ENCODE results near the gene INHA.

The INHA gene

GRCh38 chr2:219611866-219612576 lies 39.9 kb downstream of the INHA start:
- no peak for DNase-seq (ENCODE audit: low spot score)

DNA sequence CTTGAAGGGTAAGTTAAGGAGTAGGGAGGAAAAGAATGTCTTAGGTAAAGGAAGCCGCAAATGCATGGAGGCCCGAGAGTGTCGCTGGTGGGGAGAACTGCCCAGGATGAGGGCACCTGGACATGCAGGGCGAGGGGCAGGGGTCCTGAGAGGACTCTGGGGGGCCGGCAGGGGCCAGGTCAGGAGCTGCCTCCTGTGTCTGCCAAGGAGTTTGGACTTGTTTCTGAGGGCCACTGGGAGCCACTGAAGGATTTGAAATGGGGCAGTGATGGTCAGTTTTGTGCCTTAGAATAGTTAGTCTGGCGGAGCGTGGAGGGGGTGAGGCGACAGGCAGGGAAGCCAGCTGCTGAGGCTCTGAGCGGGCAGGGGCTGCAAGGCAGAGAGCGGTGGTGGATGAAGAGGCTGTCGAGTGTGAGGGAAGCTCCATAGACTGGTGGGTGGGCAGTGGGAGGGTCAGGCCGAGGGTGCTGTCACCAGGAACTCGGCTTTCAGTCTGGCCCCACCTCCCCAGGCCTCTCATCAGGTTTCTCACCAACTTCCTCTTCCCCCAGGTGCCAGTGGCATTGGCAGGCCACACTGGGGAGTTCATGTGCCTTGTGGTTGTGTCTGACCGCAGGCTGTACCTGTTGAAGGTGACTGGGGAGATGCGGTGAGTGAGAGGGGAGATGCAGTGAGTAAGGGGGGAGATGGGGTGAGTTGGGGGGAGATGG lies 40.6 kb downstream of the INHA start:
- no peak for DNase-seq (ENCODE audit: low spot score)

DNA sequence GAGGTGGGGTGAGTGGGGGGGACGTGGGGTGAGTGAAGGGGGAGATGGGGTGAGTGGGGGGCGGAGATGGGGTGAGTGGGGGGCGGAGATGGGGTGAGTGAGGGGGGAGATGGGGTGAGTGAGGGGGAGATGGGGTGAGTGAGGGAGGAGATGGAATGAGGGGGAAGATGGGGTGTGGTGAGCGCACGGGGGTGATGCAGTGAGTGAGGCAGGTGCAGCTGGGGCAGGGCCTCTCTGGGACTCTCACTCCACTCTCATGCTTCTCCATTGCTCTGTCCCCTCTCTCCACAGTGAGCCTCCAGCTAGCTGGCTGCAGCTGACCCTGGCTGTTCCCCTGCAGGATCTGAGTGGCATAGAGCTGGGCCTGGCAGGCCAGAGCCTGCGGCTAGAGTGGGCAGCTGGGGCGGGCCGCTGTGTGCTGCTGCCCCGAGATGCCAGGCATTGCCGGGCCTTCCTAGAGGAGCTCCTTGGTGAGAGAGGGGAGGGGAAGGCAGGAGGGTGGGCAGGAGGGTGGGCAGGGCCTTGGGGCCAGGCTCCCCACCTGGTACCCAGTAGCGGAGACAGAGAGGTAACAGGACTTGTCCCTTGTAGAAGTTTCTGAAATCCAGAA lies 41.5 kb downstream of the INHA start:
- DNase-seq (ENCODE audit: low spot score), result no peak

DNA sequence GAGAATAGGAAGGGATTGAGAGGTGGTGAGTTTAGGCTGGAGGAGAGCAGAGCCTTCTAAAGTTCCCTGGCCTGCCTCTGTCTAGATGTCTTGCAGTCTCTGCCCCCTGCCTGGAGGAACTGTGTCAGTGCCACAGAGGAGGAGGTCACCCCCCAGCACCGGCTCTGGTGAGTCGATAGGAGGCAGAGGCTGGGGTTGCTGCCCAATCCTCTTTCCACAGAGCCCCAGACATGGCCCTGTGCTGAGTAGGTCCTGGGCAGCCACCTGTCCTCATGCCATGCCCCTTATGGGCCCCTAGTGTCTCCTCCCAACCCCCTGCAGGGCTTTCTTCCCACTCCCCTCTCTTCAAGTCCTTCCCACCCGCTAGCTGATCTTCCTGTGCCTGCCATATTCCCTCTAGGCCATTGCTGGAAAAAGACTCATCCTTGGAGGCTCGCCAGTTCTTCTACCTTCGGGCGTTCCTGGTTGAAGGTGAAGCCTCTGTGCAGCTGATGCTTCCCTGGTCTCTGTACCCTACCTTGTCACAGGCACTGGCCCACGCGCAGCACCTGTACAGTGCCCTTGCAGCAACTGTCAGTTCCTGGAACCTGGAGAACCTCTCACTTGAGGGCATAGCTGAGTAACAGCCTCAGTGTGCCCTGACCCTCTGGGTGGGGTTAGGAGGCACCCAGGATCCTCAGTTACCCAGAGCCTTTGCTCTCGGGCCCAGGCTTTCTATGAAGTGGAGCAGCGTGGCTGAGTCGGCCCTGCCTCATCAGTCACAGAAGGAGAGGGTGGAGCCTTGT lies 42.2 kb downstream of the INHA start:
- DNase-seq (ENCODE audit: low spot score), result no peak

GRCh38 chr2:219615036-219615435 lies 42.9 kb downstream of the INHA start:
- no peak for DNase-seq (ENCODE audit: low spot score)

DNA sequence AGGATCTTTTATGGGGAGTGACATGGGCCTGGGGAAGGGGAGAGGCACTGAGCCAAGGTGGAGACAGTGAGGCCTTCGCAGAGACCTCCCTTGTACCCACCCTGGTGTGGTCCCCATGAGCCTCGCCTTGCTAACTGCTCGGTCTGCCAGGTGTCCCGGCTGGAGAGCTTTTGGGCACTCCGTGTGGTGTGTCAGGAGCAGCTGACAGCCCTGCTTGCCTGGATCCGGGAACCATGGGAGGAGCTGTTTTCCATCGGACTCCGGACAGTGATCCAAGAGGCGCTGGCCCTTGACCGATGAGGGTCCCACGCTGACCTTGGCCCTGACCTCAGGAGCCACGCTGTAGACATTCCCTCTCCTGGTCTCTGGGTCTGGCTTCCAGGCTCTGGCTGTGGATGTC lies 43.8 kb downstream of the INHA start:
- no peak for DNase-seq (ENCODE audit: low spot score)

GRCh38 chr2:219616550-219616949 lies 44.4 kb downstream of the INHA start:
- DNase-seq (ENCODE audit: low spot score), result no peak

GRCh38 chr2:219618733-219619122 lies 46.6 kb downstream of the INHA start:
- DNase-seq (ENCODE audit: low spot score), result no peak

DNA sequence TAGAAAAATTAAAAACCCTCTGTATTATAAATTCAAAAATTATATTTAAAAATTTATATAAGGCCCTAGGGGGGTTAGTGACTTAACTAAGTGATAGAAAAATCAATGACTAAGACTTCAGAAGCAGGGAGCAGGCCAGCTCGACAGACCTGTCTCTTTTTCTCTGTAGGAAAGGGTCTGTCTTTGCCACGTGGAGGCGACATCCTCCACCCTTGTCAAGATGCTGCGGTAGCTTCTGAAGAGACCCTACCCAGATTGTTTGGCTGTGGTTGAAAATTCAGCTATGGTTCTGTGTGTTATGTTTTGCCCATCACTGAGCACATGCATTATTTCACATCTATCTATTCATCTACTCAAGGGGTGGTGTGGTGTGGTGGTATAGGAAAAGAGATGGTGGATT lies 47.1 kb downstream of the INHA start:
- no peak for DNase-seq (ENCODE audit: low spot score)

GRCh38 chr2:219620546-219620945 lies 48.4 kb downstream of the INHA start:
- DNase-seq (ENCODE audit: low spot score), result no peak

- no peak for DNase-seq (ENCODE audit: low spot score)
Measured at GRCh38 chr2:219621935-219622334, 49.8 kb downstream of the INHA start.

DNA sequence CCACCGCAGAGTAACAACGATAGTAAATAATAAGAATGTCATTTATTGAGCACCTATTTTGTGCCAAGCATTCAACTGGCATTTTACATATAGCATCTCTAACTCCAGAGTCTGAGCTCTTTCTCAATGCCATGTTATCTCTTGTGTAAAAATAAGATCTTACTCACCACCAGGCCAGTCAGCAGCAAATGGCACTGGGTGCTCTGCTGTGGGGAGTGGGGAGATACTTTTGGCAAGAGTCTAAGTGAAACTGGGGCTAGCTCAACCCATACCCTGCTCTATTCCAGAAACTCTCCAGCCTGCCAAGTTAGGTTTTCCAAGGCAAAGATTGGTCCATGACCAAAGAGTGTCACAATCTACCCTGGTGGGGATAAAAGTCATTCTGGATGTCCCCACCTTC lies 50.4 kb downstream of the INHA start:
- no peak for DNase-seq (ENCODE audit: low spot score)

- DNase-seq (ENCODE audit: low spot score), result no peak
Measured at GRCh38 chr2:219624565-219624964, 52.5 kb downstream of the INHA start.

DNA sequence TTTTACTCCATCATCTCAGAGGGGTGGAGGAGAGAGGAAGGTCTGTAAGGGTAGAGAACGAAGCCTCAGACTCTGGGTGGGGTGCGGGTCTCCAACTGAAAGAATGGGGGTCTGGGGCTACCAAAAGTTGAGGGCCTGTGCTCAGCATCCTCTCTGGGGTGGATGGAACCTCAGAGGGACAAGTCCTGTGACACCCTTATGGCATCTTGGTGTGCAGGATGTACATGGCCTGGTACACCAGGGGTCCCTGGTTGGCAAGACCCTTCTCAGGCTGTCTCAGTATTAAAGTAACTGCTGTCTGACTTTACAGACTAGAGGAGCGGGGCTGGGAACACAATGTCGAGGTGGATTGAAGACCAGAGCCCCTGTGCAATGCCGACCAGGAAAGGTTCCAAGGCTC lies 53.1 kb downstream of the INHA start:
- DNase-seq (ENCODE audit: low spot score), result no peak

Data from HuH-7 (cell line).